ENCODE results near the gene FGFR3.

GRCh38 chr4:1813231-1813630, 20.1 kb downstream of the FGFR3 start:
- no peak for TF ChIP-seq POLR2AphosphoS5 (IDR thresholded peaks at IDR 0.05; ENCODE audit: low read depth, low read length)
- no peak for TF ChIP-seq TAF1 (IDR thresholded peaks at IDR 0.05; ENCODE audit: borderline replicate concordance, insufficient read depth, low read length)

Data from PFSK-1 (cell line).